ENCODE data around the gene TMEM18.

DNA sequence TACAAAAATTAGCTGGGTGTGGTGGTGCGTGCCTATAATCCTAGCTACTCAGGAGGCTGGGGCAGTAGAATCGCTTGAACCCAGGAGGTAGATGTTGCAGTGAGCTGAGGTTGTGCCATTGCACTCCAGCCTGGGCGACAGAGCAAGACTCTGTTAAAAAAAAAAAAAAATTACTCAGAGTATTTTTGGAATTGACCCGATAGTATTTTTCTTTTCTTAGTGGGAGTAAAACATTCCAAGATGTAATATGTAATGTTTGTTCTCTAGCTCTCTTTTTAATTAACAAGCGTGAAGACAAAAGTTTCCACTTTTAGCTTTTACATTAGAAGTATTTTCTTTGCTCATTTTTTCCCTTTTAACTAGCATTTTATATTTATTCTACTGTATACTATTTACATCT, 12.0 kb upstream of the TMEM18 start:
- TF ChIP-seq EP300 (IDR thresholded peaks at IDR 0.05) (no peak), POLR2A (IDR thresholded peaks at IDR 0.05) (no peak)
- TF ChIP-seq, protein P1, sequence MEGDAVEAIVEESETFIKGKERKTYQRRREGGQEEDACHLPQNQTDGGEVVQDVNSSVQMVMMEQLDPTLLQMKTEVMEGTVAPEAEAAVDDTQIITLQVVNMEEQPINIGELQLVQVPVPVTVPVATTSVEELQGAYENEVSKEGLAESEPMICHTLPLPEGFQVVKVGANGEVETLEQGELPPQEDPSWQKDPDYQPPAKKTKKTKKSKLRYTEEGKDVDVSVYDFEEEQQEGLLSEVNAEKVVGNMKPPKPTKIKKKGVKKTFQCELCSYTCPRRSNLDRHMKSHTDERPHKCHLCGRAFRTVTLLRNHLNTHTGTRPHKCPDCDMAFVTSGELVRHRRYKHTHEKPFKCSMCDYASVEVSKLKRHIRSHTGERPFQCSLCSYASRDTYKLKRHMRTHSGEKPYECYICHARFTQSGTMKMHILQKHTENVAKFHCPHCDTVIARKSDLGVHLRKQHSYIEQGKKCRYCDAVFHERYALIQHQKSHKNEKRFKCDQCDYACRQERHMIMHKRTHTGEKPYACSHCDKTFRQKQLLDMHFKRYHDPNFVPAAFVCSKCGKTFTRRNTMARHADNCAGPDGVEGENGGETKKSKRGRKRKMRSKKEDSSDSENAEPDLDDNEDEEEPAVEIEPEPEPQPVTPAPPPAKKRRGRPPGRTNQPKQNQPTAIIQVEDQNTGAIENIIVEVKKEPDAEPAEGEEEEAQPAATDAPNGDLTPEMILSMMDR (IDR thresholded peaks at IDR 0.05) = no peak
